ENCODE measurements around the gene ZNF354B. TPM values are rescaled to one million over a fixed set of nuclear protein-coding genes. Genes with fewer than 3 reads are reported as not detected.

Gene ZNF354B
- 10 to 100 TPM in 3 of 4 donors, 1 to 10 TPM in 1; 2.4 to 42.3 (median 14.8) TPM for total RNA-seq

- peak; percentile 92 for DNase-seq
- in situ Hi-C loops (cut with MboI; ENCODE audit: low pct_ligation_motif_present in 1 of 4, low pct_unique_long_range_greater_than_20kb in 1 of 4, low sequenced_read_pairs in 3 of 4): loop anchor here in 3 of 4 donors (10.0 to 25.0 kb wide), 4 partner anchors 123 to 202 kb away; partner anchors contain the start of genes ZNF354A (in 2 of the 3) and ZNF354C (in 1 of the 3)
These were observed at the start of gene ZNF354B for GRCh38 chr5:178859625-178860521. TSS of gene ZNF354B (plus strand) at chr5:178859953. CDS start at chr5:178861048, 1,095 bp downstream.

GRCh38 chr5:178817506-178817905 is 42.2 kb upstream of the ZNF354B start:
- Histone ChIP-seq H3K36me3 (no peaks in the 10 kb centered on the region), H3K4me1 (no peaks in the 10 kb centered on the region), H3K4me3 (no peak overlapping the region), H3K9me3 (no peaks in the 10 kb centered on the region), H3K27me3 (no peaks in the 10 kb centered on the region), H3K27ac (no peak overlapping the region)
- in situ Hi-C loops (cut with MboI; ENCODE audit: low pct_ligation_motif_present in 1 of 4, low pct_unique_long_range_greater_than_20kb in 1 of 4, low sequenced_read_pairs in 3 of 4) (no loop called here), intact Hi-C loops (cut with DNase I; ENCODE audit: low total_unique reads) (no loop called here)
- TF ChIP-seq EP300 (IDR thresholded peaks at IDR 0.05; ENCODE audit: low read depth) (no peak), POLR2AphosphoS5 (IDR thresholded peaks at IDR 0.05) (no peak), POLR2A (IDR thresholded peaks at IDR 0.05) (no peak), CTCF (IDR thresholded peaks at IDR 0.05) (no peak)
- WGBS, 2 donors (ENCODE audit: low coverage in 1 of 2): 60 to 88% methylated on average over 2 to 8 of the region's 8 CpGs
- no peak for DNase-seq

More at GRCh38 chr5:178859625-178860521, at the start of gene ZNF354B:
- H3K9me3 ChIP-seq: no peaks in the 10 kb centered on the region
- peak within 1 kb of the TSS; percentile 83 to 94 (median 89) for H3K27ac ChIP-seq
- intact Hi-C loops (cut with DNase I; ENCODE audit: low total_unique reads): loop anchor here (10.0 kb wide), 1 partner anchor 125 kb away; the partner anchor contains the start of gene ZNF354A
- peaks cover 4 to 13% (median 6%) of the 10 kb centered on the region in 4 donors for H3K4me1 ChIP-seq
- TF ChIP-seq EP300 (IDR thresholded peaks at IDR 0.05; ENCODE audit: low read depth) (no peak), POLR2A (IDR thresholded peaks at IDR 0.05) (peak; percentile 61), CTCF (IDR thresholded peaks at IDR 0.05) (peak in 1 of 5 experiments; percentile 15), POLR2AphosphoS5 (IDR thresholded peaks at IDR 0.05) (peak; percentile 68 to 89 (median 81))
- H3K36me3 ChIP-seq: no peaks in the 10 kb centered on the region
- 3 to 5% methylated on average over 5 to 28 of the region's 86 CpGs for WGBS, 2 donors (ENCODE audit: low coverage in 1 of 2)
- peak within 1 kb of the TSS; percentile 78 to 97 (median 90) for H3K4me3 ChIP-seq
- no peaks in the 10 kb centered on the region for H3K27me3 ChIP-seq

- WGBS, 2 donors (ENCODE audit: low coverage in 1 of 2): 92% methylated on average over 14 of the region's 14 CpGs; no CpG with 5 or more reads in 1 of the 2 donors
- intact Hi-C loops (cut with DNase I; ENCODE audit: low total_unique reads) (no loop called here), in situ Hi-C loops (cut with MboI; ENCODE audit: low pct_ligation_motif_present in 1 of 4, low pct_unique_long_range_greater_than_20kb in 1 of 4, low sequenced_read_pairs in 3 of 4) (no loop called here)
- Histone ChIP-seq H3K4me3 (no peak overlapping the region), H3K27me3 (no peaks in the 10 kb centered on the region), H3K36me3 (no peaks in the 10 kb centered on the region), H3K27ac (no peak overlapping the region), H3K4me1 (no peaks in the 10 kb centered on the region), H3K9me3 (no peaks in the 10 kb centered on the region)
- no peak for TF ChIP-seq POLR2A (IDR thresholded peaks at IDR 0.05)
- no peak for TF ChIP-seq EP300 (IDR thresholded peaks at IDR 0.05; ENCODE audit: low read depth)
- no peak for TF ChIP-seq POLR2AphosphoS5 (IDR thresholded peaks at IDR 0.05)
- no peak for TF ChIP-seq CTCF (IDR thresholded peaks at IDR 0.05)
- no peak for DNase-seq
These were observed 41.7 kb upstream of the ZNF354B start for GRCh38 chr5:178818094-178818493.

GRCh38 chr5:178820001-178820400 is 39.8 kb upstream of the ZNF354B start:
- Histone ChIP-seq H3K27ac (no peak overlapping the region), H3K36me3 (no peaks in the 10 kb centered on the region), H3K9me3 (no peaks in the 10 kb centered on the region), H3K4me1 (no peaks in the 10 kb centered on the region), H3K4me3 (no peak overlapping the region), H3K27me3 (no peaks in the 10 kb centered on the region)
- DNase-seq: no peak
- 75 to 92% methylated on average over 2 of the region's 2 CpGs for WGBS, 2 donors (ENCODE audit: low coverage in 1 of 2)
- intact Hi-C loops (cut with DNase I; ENCODE audit: low total_unique reads): no loop called here
- TF ChIP-seq EP300 (IDR thresholded peaks at IDR 0.05; ENCODE audit: low read depth) (no peak), POLR2A (IDR thresholded peaks at IDR 0.05) (no peak), POLR2AphosphoS5 (IDR thresholded peaks at IDR 0.05) (no peak), CTCF (IDR thresholded peaks at IDR 0.05) (no peak)
- in situ Hi-C loops (cut with MboI; ENCODE audit: low pct_ligation_motif_present in 1 of 4, low pct_unique_long_range_greater_than_20kb in 1 of 4, low sequenced_read_pairs in 3 of 4): no loop called here
